ENCODE results near the gene QRICH1.

The QRICH1 gene

GRCh38 chr3:49020330-49021212, 73.3 kb downstream of the QRICH1 start:
- H3K27ac ChIP-seq, result peak overlapping the region; percentile 98
- TF ChIP-seq ZFX (IDR thresholded peaks at IDR 0.05) (no peak), CTCF (conservative IDR thresholded peaks at IDR 0.05) (no peak)

- TF ChIP-seq CTCF (conservative IDR thresholded peaks at IDR 0.05) (no peak), ZFX (IDR thresholded peaks at IDR 0.05) (no peak)
- H3K27ac ChIP-seq, result peak overlapping the region; percentile 98
These were observed 73.9 kb downstream of the QRICH1 start for GRCh38 chr3:49019941-49020329.

- TF ChIP-seq CTCF (conservative IDR thresholded peaks at IDR 0.05) (no peak), ZFX (IDR thresholded peaks at IDR 0.05) (0 out of 2 replicates have a peak, but pooled peaks have one; percentile 43)
- peak overlapping the region; percentile 98 for H3K27ac ChIP-seq
These were observed 75.2 kb downstream of the QRICH1 start for GRCh38 chr3:49018707-49019006.

- H3K27ac ChIP-seq, result peak within 1 kb of the TSS; percentile 98
- TF ChIP-seq ZFX (IDR thresholded peaks at IDR 0.05), result peak; percentile 13; the same call in 1 of the 2 replicates
- no peak for TF ChIP-seq CTCF (conservative IDR thresholded peaks at IDR 0.05)
These were observed 75.7 kb downstream of the QRICH1 start, which contains the start of gene DALRD3 for GRCh38 chr3:49017971-49018706. DALRD3 (minus strand) TSS chr3:49018580; CDS start chr3:49018564, 16 bp downstream.

- TF ChIP-seq CTCF (conservative IDR thresholded peaks at IDR 0.05), result no peak
- peak overlapping the region; percentile 98 for H3K27ac ChIP-seq
These were observed 76.5 kb downstream of the QRICH1 start for GRCh38 chr3:49017229-49017970.

- peak overlapping the region; percentile 98 for H3K27ac ChIP-seq
- TF ChIP-seq ZFX (IDR thresholded peaks at IDR 0.05), result no peak
- no peak for TF ChIP-seq CTCF (conservative IDR thresholded peaks at IDR 0.05)
These were observed 77.2 kb downstream of the QRICH1 start for GRCh38 chr3:49016414-49017228.

Measured in C4-2B (cell line).